GM18909 (cell line): ENCODE measurements around the gene DUOX2.
"Not testable (repeated sequence)": the region's sequence is repeated elsewhere in the genome, so short reads cannot be mapped to it uniquely, and the experiment has no call there.

Experiments used
- ATAC-seq: cut with Tn5 transposase; IDR thresholded peaks from one replicate; pipeline ENCODE4 v1.9.1; 2021; ENCODE audit warnings: mild to moderate bottlenecking; ENCODE audit not compliant: unreplicated experiment, poor library complexity

DUOX2 gene

GRCh38 chr15:45102226-45102625, 11.7 kb downstream of the DUOX2 start:
- no peak for ATAC-seq

GRCh38 chr15:45101749-45102148, 12.2 kb downstream of the DUOX2 start:
- no peak for ATAC-seq

- no peak for ATAC-seq
Measured at GRCh38 chr15:45100884-45101625, 12.9 kb downstream of the DUOX2 start.

GRCh38 chr15:45099549-45100165, 14.3 kb downstream of the DUOX2 start:
- ATAC-seq, result no peak

GRCh38 chr15:45097466-45097865, 16.5 kb downstream of the DUOX2 start:
- no peak for ATAC-seq

- ATAC-seq, result no peak
Measured at GRCh38 chr15:45095661-45096060, 18.3 kb downstream of the DUOX2 start.

- ATAC-seq, result no peak
Measured at GRCh38 chr15:45094358-45094730, 19.6 kb downstream of the DUOX2 start.

GRCh38 chr15:45093622-45094357, 20.2 kb downstream of the DUOX2 start:
- no peak for ATAC-seq

- no peak for ATAC-seq
Measured at GRCh38 chr15:45093013-45093412, 21.0 kb downstream of the DUOX2 start.

- no peak for ATAC-seq
Measured at GRCh38 chr15:45091576-45091975, 22.4 kb downstream of the DUOX2 start.

- ATAC-seq, result no peak
Measured at GRCh38 chr15:45091161-45091560, 22.8 kb downstream of the DUOX2 start.

- ATAC-seq, result no peak
Measured at GRCh38 chr15:45089712-45090373, 24.1 kb downstream of the DUOX2 start.

GRCh38 chr15:45088801-45089711, 24.9 kb downstream of the DUOX2 start:
- no peak for ATAC-seq

GRCh38 chr15:45087513-45087912, 26.5 kb downstream of the DUOX2 start:
- no peak for ATAC-seq

- no peak for ATAC-seq
Measured at GRCh38 chr15:45084163-45084562, 29.8 kb downstream of the DUOX2 start.

- ATAC-seq, result no peak
Measured at GRCh38 chr15:45083223-45083622, 30.7 kb downstream of the DUOX2 start.

GRCh38 chr15:45082412-45082811, 31.6 kb downstream of the DUOX2 start:
- ATAC-seq, result not testable (repeated sequence)

- not testable (repeated sequence) for ATAC-seq
Measured at GRCh38 chr15:45080593-45080992, 33.4 kb downstream of the DUOX2 start.

- not testable (repeated sequence) for ATAC-seq
Measured at GRCh38 chr15:45079628-45080246, 34.2 kb downstream of the DUOX2 start.
